Stimulated activated CD8-positive, alpha-beta memory T cell treated with anti-CD3 and anti-CD28 coated beads, Interleukin-4, amount 100 ng/mL, for 4 hours (primary cell): ENCODE data around the gene MRPL46.
"Not testable (repeated sequence)": the region's sequence is repeated elsewhere in the genome, so short reads cannot be mapped to it uniquely, and the experiment has no call there.

ENCODE experiments used
- DNase-seq, 2 donors: peaks; one replicate each; pipeline ENCODE4 v3.0.0-alpha.2; 2020; ENCODE audit warnings: low read depth in 2 of 2, low spot score in 1 of 2

MRPL46 gene

GRCh38 chr15:88447206-88447605, 20.0 kb downstream of the MRPL46 start:
- no peak for DNase-seq

DNA sequence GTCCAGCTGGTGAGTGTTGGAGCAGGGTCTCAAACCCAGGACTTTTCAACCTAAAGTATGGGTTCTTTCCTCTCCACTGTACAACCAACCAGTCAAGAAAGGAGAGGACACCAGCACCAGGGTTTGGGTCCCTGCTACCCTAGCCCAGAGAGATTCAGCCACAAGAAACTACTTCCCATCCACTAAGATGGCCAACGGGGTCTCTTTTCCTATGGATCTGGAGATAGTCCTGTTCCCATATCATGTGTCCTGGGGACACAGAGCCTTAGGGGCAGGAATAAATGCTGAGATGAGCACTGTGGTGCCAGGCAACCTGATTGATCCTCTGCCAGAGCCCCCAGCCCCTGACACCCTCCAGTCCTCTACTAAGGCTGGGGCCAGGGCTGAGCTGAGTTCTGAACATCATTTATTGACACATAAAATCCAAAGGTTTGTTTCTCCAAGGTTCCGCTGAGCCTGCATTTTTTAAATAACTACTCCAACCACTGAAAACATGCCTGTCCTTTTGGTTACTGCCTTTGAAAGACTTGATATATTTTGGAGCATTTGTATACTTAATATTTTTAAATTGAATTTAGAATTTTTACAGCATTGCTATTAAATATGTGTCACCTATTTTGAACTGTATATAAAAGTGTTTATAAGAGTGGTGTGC, 26.0 kb downstream of the MRPL46 start:
- no peak for DNase-seq

DNA sequence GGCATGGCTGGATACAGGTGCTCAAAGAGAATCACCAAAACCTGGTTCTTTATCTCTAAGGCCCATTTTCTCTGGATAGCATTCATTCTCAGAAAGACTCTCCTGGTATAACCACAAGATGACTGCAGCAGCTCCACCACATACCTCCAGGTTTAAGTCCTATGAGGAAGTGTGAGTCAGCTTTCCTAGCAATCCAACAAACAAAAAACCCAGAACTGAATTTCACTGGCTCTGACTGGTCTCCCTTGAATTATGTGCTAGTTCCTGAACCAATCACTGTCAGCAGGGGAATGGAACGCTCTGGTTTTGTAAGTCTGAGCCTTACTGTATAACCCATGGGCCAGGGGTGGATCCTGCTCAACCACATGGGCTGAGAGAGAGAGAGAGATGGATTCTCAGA, 27.2 kb downstream of the MRPL46 start:
- no peak for DNase-seq

GRCh38 chr15:88438181-88438580, 29.0 kb downstream of the MRPL46 start:
- no peak for DNase-seq

GRCh38 chr15:88434106-88434505, 33.1 kb downstream of the MRPL46 start:
- DNase-seq: not testable (repeated sequence)

DNA sequence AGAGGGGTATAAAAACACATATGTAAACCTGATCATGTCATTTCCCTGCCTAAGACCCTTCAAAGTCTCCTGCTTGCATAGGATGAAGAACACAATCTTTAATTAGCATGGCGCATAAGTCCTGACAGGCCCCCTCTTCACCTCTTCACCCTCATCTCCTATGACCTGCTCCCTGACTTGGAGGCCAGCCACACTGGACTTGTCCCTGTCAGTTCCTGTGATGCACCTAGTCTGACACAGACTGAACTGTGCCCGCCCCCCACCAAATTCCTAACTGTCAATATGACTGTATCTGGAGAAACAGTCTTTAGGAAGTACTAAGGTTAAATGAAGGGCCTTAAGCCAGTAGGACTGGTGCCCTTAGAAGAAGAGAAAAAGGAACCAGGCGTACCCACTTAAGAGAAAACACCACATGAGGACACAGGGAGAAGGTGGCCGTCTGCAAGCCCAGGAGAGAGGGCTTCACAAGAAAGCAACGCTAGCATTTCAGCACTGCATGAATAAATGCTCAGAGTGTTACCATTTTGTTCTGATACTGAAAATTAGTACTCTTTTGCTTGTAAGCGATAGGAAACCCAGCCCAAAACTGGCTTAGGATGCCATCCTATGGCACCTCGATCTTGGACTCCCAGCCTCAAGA, 34.0 kb downstream of the MRPL46 start:
- no peak for DNase-seq

GRCh38 chr15:88431441-88431840, 35.7 kb downstream of the MRPL46 start:
- DNase-seq: no peak

DNA sequence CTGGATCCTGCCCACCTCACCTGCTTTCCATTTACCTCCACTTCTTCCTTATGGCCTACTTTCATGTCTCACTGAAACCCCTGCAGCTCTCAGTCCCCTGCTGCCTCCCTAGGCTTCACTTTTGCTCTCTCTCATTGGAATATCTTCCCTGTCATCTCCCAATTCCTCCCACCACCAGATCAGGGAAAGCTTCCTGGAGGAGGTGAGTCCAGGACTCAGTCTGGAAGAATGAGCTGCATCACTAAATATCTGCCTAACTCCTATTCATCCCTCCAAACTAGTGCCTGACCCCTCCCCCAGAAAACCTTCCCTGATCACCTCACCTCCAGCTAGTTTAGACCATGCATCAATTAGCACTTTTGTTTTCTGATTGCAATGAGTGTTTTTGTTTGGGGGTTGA, 37.1 kb downstream of the MRPL46 start:
- no peak for DNase-seq

DNA sequence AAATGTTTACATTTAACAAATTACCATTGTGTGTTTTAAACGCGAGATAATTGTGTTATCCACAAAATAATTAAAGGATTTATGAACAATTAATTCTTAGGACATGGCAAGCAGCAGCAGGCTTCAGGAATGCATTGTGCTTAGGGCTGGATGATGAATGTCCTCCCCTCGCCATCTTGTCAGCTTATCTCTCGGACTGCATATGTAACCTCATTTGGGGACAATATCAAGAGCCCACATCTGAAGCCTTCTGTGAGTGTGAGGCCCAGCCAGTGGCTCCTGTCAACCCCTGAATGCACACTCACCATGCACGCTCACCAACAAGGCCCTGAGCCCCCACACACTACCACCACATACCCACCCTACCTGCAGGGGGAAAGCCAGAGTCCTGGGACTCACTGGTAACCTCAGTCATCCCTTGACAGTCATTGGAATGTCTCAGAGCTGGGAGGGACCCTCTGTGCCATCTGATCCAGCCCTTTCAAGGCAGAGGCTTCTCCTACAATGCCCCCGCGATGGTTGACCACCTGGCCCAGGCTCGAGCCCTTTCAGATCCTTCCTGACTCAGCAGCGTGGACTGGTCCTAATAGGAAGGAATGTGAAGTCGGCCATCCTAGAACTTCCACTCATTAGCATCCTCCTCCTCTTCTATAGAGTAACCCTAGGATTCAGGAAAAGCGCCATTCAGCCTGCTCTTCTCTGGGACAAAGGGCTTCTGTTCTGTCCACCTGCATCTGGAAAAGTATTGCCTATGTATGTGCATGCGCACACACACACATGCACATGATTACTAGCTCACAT, 38.2 kb downstream of the MRPL46 start:
- DNase-seq: no peak

DNA sequence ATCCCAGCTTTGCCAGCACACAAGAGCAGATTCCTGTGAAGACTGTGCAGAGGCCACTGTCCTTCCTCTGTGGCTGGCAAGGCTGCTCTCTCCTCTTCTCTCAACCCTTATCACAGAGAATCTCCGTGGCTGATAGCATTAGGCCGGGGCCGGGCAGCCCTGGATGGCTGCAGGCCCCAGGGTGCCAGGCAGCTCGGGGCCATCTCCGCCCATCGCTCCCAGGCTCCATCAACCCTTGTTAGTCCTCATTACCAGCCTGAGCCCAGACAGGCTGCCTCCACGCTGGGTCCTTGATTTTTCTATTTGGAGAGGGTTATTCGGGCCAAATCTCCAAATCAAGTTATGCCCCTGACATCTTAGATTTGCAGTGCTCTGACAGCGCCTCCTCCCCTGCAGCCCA, 39.1 kb downstream of the MRPL46 start:
- DNase-seq: no peak

DNA sequence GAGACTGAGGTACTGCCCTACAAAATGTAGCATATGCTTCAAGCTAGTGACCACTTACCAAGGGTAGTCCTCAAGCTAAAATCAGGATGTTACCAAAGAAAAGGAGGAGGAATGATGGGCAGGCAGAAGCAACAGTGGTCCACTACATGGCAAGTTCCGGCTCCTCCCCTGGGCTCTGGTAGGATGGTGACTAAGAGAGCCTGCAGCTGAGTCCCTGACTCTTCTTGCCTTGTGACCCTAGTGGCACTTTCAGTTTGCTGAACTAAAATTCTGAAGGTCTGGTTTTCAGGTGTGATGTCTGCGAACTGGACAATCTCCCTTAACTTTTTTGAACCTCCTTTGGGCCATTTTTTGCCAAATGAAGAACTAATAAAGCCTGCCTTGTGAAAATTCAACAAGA, 40.9 kb downstream of the MRPL46 start:
- DNase-seq: no peak

- DNase-seq: no peak
Observed at GRCh38 chr15:88423331-88423730, 43.9 kb downstream of the MRPL46 start.

DNA sequence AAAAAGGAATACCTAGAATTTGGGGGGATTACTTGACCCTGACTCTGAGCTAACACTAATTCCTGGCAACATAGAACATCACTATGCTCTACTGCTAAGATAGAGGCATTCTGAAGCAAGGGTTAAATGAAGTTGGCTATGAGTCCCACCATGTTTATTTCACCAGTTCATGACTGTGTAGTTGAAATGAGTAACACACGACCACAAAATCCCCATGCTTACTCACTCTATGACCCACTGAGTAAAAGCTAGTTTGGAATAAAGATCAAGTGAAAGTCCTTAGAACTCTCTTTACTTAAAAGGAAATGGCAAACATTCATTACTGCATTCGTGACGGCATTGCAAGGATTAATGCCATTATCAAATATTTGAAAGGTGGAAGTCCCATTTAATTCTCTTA, 47.4 kb downstream of the MRPL46 start:
- DNase-seq: no peak
